IMR-90 (cell line): ENCODE measurements around the gene PPARG.

Source experiments
- CEBPB ChIP-seq: IDR thresholded peaks from 2 replicates; pipeline ENCODE4 v1.6.1; 2012; ENCODE audit warnings: low read depth, low read length, improper control_type of control experiment
- MXI1 ChIP-seq: IDR thresholded peaks from 2 replicates; pipeline ENCODE4 v1.6.1; 2012; ENCODE audit warnings: low read depth, mild to moderate bottlenecking, low read length, moderate library complexity, borderline replicate concordance
- RCOR1 ChIP-seq: IDR thresholded peaks from 2 replicates; pipeline ENCODE4 v1.6.1; 2012; ENCODE audit warnings: mild to moderate bottlenecking, low read length, improper control_type of control experiment; ENCODE audit not compliant: insufficient replicate concordance
- SMC3 ChIP-seq: fragments of 150-350 bp; IDR thresholded peaks from 2 replicates; pipeline ENCODE4 v1.6.1; 2016; ENCODE audit warnings: low read depth, mild to moderate bottlenecking, antibody characterized with exemption, low read length, moderate library complexity
- TF ChIP-seq, protein P1 (sequence below): conservative IDR thresholded peaks from 2 replicates; pipeline ENCODE4 v1.5.1; 2012; ENCODE audit warnings: mild to moderate bottlenecking, low read depth, low read length, improper control_type of control experiment
- TF ChIP-seq, protein P2 (sequence below): fragments of 150-350 bp; IDR thresholded peaks from 2 replicates; pipeline ENCODE4 v1.6.1; 2016; ENCODE audit warnings: low read depth, mild to moderate bottlenecking, low read length, moderate library complexity, borderline replicate concordance

DNA sequence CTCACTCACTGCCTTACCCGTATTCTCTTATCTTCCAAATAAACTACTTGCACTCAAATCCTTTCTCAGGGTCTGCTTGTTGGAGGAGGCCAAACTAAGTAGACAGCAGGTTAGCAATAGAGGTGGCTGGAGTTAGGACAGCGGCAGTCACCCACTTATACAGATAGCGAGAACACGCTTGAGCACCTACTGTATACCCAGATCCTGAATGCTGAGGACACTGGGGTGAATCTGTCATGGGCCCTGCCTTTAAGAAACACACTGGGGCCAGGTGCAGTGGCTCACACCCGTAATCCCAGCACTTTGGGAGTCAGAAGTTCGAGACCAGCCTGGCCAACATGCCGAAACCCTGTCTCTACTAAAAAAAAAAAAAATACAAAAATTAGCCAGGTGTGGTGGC lies 157.4 kb downstream of the PPARG start:
- TF ChIP-seq, protein P1, sequence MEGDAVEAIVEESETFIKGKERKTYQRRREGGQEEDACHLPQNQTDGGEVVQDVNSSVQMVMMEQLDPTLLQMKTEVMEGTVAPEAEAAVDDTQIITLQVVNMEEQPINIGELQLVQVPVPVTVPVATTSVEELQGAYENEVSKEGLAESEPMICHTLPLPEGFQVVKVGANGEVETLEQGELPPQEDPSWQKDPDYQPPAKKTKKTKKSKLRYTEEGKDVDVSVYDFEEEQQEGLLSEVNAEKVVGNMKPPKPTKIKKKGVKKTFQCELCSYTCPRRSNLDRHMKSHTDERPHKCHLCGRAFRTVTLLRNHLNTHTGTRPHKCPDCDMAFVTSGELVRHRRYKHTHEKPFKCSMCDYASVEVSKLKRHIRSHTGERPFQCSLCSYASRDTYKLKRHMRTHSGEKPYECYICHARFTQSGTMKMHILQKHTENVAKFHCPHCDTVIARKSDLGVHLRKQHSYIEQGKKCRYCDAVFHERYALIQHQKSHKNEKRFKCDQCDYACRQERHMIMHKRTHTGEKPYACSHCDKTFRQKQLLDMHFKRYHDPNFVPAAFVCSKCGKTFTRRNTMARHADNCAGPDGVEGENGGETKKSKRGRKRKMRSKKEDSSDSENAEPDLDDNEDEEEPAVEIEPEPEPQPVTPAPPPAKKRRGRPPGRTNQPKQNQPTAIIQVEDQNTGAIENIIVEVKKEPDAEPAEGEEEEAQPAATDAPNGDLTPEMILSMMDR: no peak
- TF ChIP-seq CEBPB (no peak), MXI1 (no peak), SMC3 (no peak), RCOR1 (no peak)
- TF ChIP-seq, protein P2, sequence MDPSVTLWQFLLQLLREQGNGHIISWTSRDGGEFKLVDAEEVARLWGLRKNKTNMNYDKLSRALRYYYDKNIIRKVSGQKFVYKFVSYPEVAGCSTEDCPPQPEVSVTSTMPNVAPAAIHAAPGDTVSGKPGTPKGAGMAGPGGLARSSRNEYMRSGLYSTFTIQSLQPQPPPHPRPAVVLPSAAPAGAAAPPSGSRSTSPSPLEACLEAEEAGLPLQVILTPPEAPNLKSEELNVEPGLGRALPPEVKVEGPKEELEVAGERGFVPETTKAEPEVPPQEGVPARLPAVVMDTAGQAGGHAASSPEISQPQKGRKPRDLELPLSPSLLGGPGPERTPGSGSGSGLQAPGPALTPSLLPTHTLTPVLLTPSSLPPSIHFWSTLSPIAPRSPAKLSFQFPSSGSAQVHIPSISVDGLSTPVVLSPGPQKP: no peak
